Liver (tissue), 9 donors: ENCODE results near the gene BSDC1. TPM values are rescaled to one million over a fixed set of nuclear protein-coding genes. Genes with fewer than 3 reads are reported as not detected.
A peak's percentile ranks its signal among the peaks of the same experiment; 100 is the strongest.

Experiments used
- DNase-seq: peaks from one replicate; pipeline ENCODE4 v3.0.0-alpha.2; 2017; ENCODE audit warnings: low spot score
- H3K27ac ChIP-seq, 2 donors: one replicate each; pipeline ENCODE4 v1.7.0; 2013; ENCODE audit warnings: inconsistent platforms in 2 of 2, low read length in 2 of 2, control low read depth in 1 of 2, low read depth in 1 of 2, mild to moderate bottlenecking in 1 of 2
- H3K27me3 ChIP-seq, 4 donors: one replicate each; pipeline versions ENCODE4 v1.6.1 to v1.7.0; 2013; ENCODE audit warnings: low read length in 3 of 4, inconsistent platforms in 1 of 4, mild to moderate bottlenecking in 1 of 4, moderate library complexity in 1 of 4; ENCODE audit not compliant: control insufficient read depth in 4 of 4, insufficient read depth in 4 of 4
- H3K36me3 ChIP-seq, 4 donors: one replicate each; pipeline versions ENCODE4 v1.6.1 to v1.7.0; 2013; ENCODE audit warnings: low read length in 3 of 4, mild to moderate bottlenecking in 3 of 4, low read depth in 1 of 4, moderate library complexity in 1 of 4; ENCODE audit not compliant: control insufficient read depth in 4 of 4, insufficient read depth in 3 of 4
- H3K4me1 ChIP-seq, 4 donors: one replicate each; pipeline versions ENCODE4 v1.6.1 to v1.7.0; 2013; ENCODE audit warnings: low read length in 3 of 4, mild to moderate bottlenecking in 3 of 4, moderate library complexity in 1 of 4; ENCODE audit not compliant: control insufficient read depth in 4 of 4, insufficient read depth in 4 of 4
- H3K4me3 ChIP-seq, 3 donors: one replicate each; pipeline versions ENCODE4 v1.6.1 to v1.7.0; 2013; ENCODE audit warnings: low read length in 3 of 3, control low read depth in 1 of 3, low read depth in 1 of 3, mild to moderate bottlenecking in 1 of 3
- H3K9ac ChIP-seq, 2 donors: one replicate each; pipeline ENCODE4 v1.7.0; 2013; ENCODE audit warnings: low read length in 2 of 2, mild to moderate bottlenecking in 2 of 2, moderate library complexity in 2 of 2, control low read depth in 1 of 2, low read depth in 1 of 2
- H3K9me3 ChIP-seq, 4 donors: one replicate each; pipeline versions ENCODE4 v1.6.1 to v1.7.0; 2013; ENCODE audit warnings: low read length in 3 of 4; ENCODE audit not compliant: control insufficient read depth in 4 of 4
- ATF3 ChIP-seq: IDR thresholded peaks from 2 replicates; pipeline ENCODE4 v1.6.1; 2016; ENCODE audit warnings: antibody characterized with exemption
- EGR1 ChIP-seq, 2 donors: IDR thresholded peaks; 2 replicates each; pipeline ENCODE4 v1.6.1; 2016 to 2018; ENCODE audit warnings: antibody characterized with exemption in 2 of 2, low read depth in 2 of 2
- FOXA2 ChIP-seq: IDR thresholded peaks from 2 replicates; pipeline ENCODE4 v1.6.1; 2016; ENCODE audit warnings: antibody characterized with exemption
- GABPA ChIP-seq, 2 donors: IDR thresholded peaks in 1 of 2; conservative IDR thresholded peaks in 1 of 2; 2 replicates each; pipeline ENCODE4 v1.6.1; 2016; ENCODE audit warnings: antibody characterized with exemption in 2 of 2, mild to moderate bottlenecking in 1 of 2, moderate library complexity in 1 of 2
- HNF4G ChIP-seq: IDR thresholded peaks from 2 replicates; pipeline ENCODE4 v1.6.1; 2016; ENCODE audit warnings: antibody characterized with exemption
- JUND ChIP-seq, 2 donors: IDR thresholded peaks; 2 replicates each; pipeline ENCODE4 v1.6.1; 2016; ENCODE audit warnings: antibody characterized with exemption in 2 of 2
- NR2F2 ChIP-seq: IDR thresholded peaks from 2 replicates; pipeline ENCODE4 v1.6.1; 2016; ENCODE audit warnings: antibody characterized with exemption
- RAD21 ChIP-seq, 2 donors: IDR thresholded peaks; 2 replicates each; pipeline ENCODE4 v1.6.1; 2016; ENCODE audit warnings: antibody characterized with exemption in 2 of 2, mild to moderate bottlenecking in 2 of 2
- RXRA ChIP-seq, 2 donors: IDR thresholded peaks; 2 replicates each; pipeline ENCODE4 v1.6.1; 2017 to 2018; ENCODE audit warnings: antibody characterized with exemption in 2 of 2, mild to moderate bottlenecking in 1 of 2
- SP1 ChIP-seq: IDR thresholded peaks from 2 replicates; pipeline ENCODE4 v1.6.1; 2018; ENCODE audit warnings: antibody characterized with exemption, mild to moderate bottlenecking
- TAF1 ChIP-seq: conservative IDR thresholded peaks from 2 replicates; pipeline ENCODE4 v1.6.1; 2016; ENCODE audit warnings: antibody characterized with exemption, mild to moderate bottlenecking
- YY1 ChIP-seq: IDR thresholded peaks from 2 replicates; pipeline ENCODE4 v1.6.1; 2016; ENCODE audit warnings: antibody characterized with exemption, mild to moderate bottlenecking
- ZBTB33 ChIP-seq: IDR thresholded peaks from 2 replicates; pipeline ENCODE4 v1.6.1; 2016; ENCODE audit warnings: antibody characterized with exemption
- WGBS: extraction: QIAGEN DNeasy Blood & Tissue Kit; methylation state at CpG from one replicate; pipeline ENCODE4 v1.1.7; 2013; 5-methylcytosine and 5-hydroxymethylcytosine counted together
- polyA plus RNA-seq, 2 donors: library from polyadenylated mRNA; stranded (reverse) in 1 of 2; unstranded in 1 of 2; fragments of 200-250 nt in 1 of 2; fragments of >200 nt in 1 of 2; fragmentation: Nextera tagmentation in 1 of 2; extraction: Ambion mirVana in 1 of 2; gene quantifications; one replicate each; pipeline versions ENCODE4 v1.2.1 to v1.2.3, GENCODE V29; 2013 to 2015
- total RNA-seq, 2 donors: library from RNA; depleted of rRNA; stranded (reverse); fragments of >200 nt; gene quantifications; one replicate each; pipeline ENCODE4 v1.2.3, GENCODE V29; 2014
- TF ChIP-seq, protein P1 (sequence below): IDR thresholded peaks from 2 replicates; pipeline ENCODE4 v1.6.1; 2016; ENCODE audit warnings: antibody characterized with exemption
- TF ChIP-seq, protein P2 (sequence below): fragments of 150-350 bp; IDR thresholded peaks from 2 replicates; pipeline ENCODE4 v1.5.1; 2017; ENCODE audit warnings: improper control_type of control experiment, low read depth, low read length; ENCODE audit not compliant: missing input control
- donor health status: healthy.
- donor health status: healthy.
- donor health status: healthy.
- donor health status: healthy.
- donor health status: healthy.

BSDC1 gene
- total and polyA plus RNA-seq, 4 donors: 40.0 to 65.9 (median 52.0) TPM

DNA sequence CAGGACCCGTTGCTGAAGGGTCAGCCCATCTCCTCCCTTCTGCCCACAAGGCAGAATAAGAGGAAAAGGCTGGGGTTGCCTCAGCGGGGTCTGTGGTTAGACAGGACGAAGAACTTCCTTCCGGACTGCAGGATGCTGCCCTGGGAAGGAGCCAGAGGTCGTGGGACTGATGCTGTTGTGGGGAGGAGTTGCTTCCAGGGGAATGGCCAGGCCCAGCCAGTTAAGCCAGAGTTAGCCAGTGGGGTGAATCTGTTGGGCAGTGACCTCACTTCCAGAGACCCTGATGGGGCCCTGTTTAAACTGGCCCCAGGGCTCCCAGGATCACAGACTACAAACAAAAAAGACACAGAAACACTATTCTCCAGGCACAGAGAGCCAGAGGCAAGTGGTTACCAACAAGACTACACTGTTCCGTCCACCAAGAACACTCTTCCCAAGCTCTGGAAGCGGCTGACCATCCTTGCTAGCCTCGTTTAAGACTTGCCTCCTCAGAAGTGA, 45.0 kb downstream of the BSDC1 start:
- Histone ChIP-seq H3K9me3 (no peaks in the 10 kb centered on the region), H3K9ac (no peak overlapping the region), H3K27me3 (no peaks in the 10 kb centered on the region), H3K4me1 (peaks cover 9 to 36% (median 18%) of the 10 kb centered on the region in 4 donors), H3K36me3 (no peaks in the 10 kb centered on the region), H3K4me3 (no peak overlapping the region), H3K27ac (peak overlapping the region; percentile 39 to 48)
- no peak for DNase-seq
- WGBS: 63% methylated on average over 8 of the region's 8 CpGs
- TF ChIP-seq RAD21 (IDR thresholded peaks at IDR 0.05): peak in 1 of 2 donors; percentile 11
- no peak for TF ChIP-seq EGR1 (IDR thresholded peaks at IDR 0.05; ENCODE audit: low read depth in 2 of 2)
- peak; percentile 51 for TF ChIP-seq SP1
- TF ChIP-seq RXRA (IDR thresholded peaks at IDR 0.05): peak in 1 of 2 donors; percentile 46
- TF ChIP-seq FOXA2: no peak
- peak; percentile 98 for TF ChIP-seq NR2F2

- Histone ChIP-seq H3K27ac (no peak overlapping the region), H3K4me1 (peaks cover 0 to 12% (median 6%) of the 10 kb centered on the region in 4 donors), H3K27me3 (no peaks in the 10 kb centered on the region), H3K36me3 (no peaks in the 10 kb centered on the region), H3K9ac (no peak overlapping the region), H3K4me3 (no peak overlapping the region), H3K9me3 (no peaks in the 10 kb centered on the region)
- 93% methylated on average over 9 of the region's 9 CpGs for WGBS
- no peak for TF ChIP-seq FOXA2
- no peak for TF ChIP-seq YY1
- TF ChIP-seq RAD21 (IDR thresholded peaks at IDR 0.05): no peak
- no peak for TF ChIP-seq ZBTB33
- TF ChIP-seq TAF1: no peak
- no peak for TF ChIP-seq ATF3
- TF ChIP-seq GABPA (IDR thresholded peaks at IDR 0.05 in 1 of 2, conservative IDR thresholded peaks at IDR 0.05 in 1 of 2): no peak
- TF ChIP-seq HNF4G: no peak
- TF ChIP-seq, protein P1, sequence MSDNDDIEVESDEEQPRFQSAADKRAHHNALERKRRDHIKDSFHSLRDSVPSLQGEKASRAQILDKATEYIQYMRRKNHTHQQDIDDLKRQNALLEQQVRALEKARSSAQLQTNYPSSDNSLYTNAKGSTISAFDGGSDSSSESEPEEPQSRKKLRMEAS: no peak
- TF ChIP-seq, protein P2, sequence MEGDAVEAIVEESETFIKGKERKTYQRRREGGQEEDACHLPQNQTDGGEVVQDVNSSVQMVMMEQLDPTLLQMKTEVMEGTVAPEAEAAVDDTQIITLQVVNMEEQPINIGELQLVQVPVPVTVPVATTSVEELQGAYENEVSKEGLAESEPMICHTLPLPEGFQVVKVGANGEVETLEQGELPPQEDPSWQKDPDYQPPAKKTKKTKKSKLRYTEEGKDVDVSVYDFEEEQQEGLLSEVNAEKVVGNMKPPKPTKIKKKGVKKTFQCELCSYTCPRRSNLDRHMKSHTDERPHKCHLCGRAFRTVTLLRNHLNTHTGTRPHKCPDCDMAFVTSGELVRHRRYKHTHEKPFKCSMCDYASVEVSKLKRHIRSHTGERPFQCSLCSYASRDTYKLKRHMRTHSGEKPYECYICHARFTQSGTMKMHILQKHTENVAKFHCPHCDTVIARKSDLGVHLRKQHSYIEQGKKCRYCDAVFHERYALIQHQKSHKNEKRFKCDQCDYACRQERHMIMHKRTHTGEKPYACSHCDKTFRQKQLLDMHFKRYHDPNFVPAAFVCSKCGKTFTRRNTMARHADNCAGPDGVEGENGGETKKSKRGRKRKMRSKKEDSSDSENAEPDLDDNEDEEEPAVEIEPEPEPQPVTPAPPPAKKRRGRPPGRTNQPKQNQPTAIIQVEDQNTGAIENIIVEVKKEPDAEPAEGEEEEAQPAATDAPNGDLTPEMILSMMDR: no peak
- no peak for TF ChIP-seq RXRA (IDR thresholded peaks at IDR 0.05)
- TF ChIP-seq JUND (IDR thresholded peaks at IDR 0.05): no peak
- no peak for DNase-seq
These were observed 47.6 kb downstream of the BSDC1 start for GRCh38 chr1:32346532-32347157.
